ENCODE data around the gene AP1B1.

The AP1B1 gene

GRCh38 chr22:29300807-29301601, 87.4 kb downstream of the AP1B1 start:
- DNase-seq (ENCODE audit: low spot score), result no peak

GRCh38 chr22:29300467-29300806, 87.9 kb downstream of the AP1B1 start:
- no peak for DNase-seq (ENCODE audit: low spot score)

GRCh38 chr22:29299136-29299900, 89.1 kb downstream of the AP1B1 start:
- no peak for DNase-seq (ENCODE audit: low spot score)

GRCh38 chr22:29298641-29299040, 89.7 kb downstream of the AP1B1 start:
- DNase-seq (ENCODE audit: low spot score), result no peak

- no peak for DNase-seq (ENCODE audit: low spot score)
Observed at GRCh38 chr22:29292379-29292778, 96.0 kb downstream of the AP1B1 start.

GRCh38 chr22:29291215-29291614, 97.2 kb downstream of the AP1B1 start:
- DNase-seq (ENCODE audit: low spot score), result no peak

- DNase-seq (ENCODE audit: low spot score), result no peak
Observed at GRCh38 chr22:29290061-29290460, 98.3 kb downstream of the AP1B1 start.

- no peak for DNase-seq (ENCODE audit: low spot score)
Observed at GRCh38 chr22:29288837-29289236, 99.5 kb downstream of the AP1B1 start.

GRCh38 chr22:29284196-29284595, 104.2 kb downstream of the AP1B1 start:
- DNase-seq (ENCODE audit: low spot score), result no peak

- no peak for DNase-seq (ENCODE audit: low spot score)
Observed at GRCh38 chr22:29277927-29278326, 110.4 kb downstream of the AP1B1 start.

Measured in hepatic stellate cell (primary cell).